Tibial artery (tissue), 4 donors: ENCODE measurements around the gene FGD4.

Source experiments
- DNase-seq, 2 donors: peaks; one replicate each; pipeline ENCODE4 v3.0.0-alpha.2; 2019
- H3K27ac ChIP-seq, 2 donors: fragments of 200-600 bp; sonication (generic) in 1 of 2; 1 replicate in 1 of 2; 2 replicates in 1 of 2; pipeline ENCODE4 v1.5.1; 2018 to 2019; ENCODE audit warnings: mild to moderate bottlenecking in 1 of 2
- H3K27me3 ChIP-seq, 2 donors: fragments of 200-600 bp; sonication (generic) in 1 of 2; one replicate each; pipeline versions ENCODE4 v1.5.1 to v1.6.0; 2016 to 2019
- H3K36me3 ChIP-seq, 3 donors: fragments of 200-600 bp; sonication (generic) in 2 of 3; one replicate each; pipeline ENCODE4 v1.5.1; 2016 to 2019; ENCODE audit warnings: mild to moderate bottlenecking in 2 of 3
- H3K4me1 ChIP-seq, 4 donors: fragments of 200-600 bp; sonication (generic) in 2 of 4; 1 replicate in 3 of 4; 2 replicates in 1 of 4; pipeline ENCODE4 v1.5.1; 2016 to 2019
- H3K4me3 ChIP-seq, 2 donors: fragments of 200-600 bp; sonication (generic) in 1 of 2; 1 replicate in 1 of 2; 2 replicates in 1 of 2; pipeline ENCODE4 v1.5.1; 2018 to 2019; ENCODE audit warnings: mild to moderate bottlenecking in 2 of 2
- H3K9me3 ChIP-seq, 3 donors: fragments of 200-600 bp; sonication (generic) in 1 of 3; one replicate each; pipeline ENCODE4 v1.5.1; 2016 to 2019
- CTCF ChIP-seq, 2 experiments: fragments of 200-600 bp in 1 of 2; fragments of 450-650 bp in 1 of 2; IDR thresholded peaks; one replicate each; pipeline ENCODE4 v1.5.1; 2017 to 2019; ENCODE audit warnings: antibody characterized with exemption in 2 of 2, mild to moderate bottlenecking in 1 of 2, moderate library complexity in 1 of 2
- intact Hi-C: fragments of 100-400 bp; cut with DNase I; formaldehyde crosslinking; loops from one replicate; pipeline ENCODE4 v1.15.0; 2023; ENCODE audit warnings: low total_unique reads

The FGD4 gene

GRCh38 chr12:32475724-32476123, 76.4 kb downstream of the FGD4 start:
- TF ChIP-seq CTCF (IDR thresholded peaks at IDR 0.05): no peak
- Histone ChIP-seq H3K36me3 (no peaks in the 10 kb centered on the region), H3K27me3 (no peaks in the 10 kb centered on the region), H3K27ac (no peak overlapping the region), H3K4me1 (no peaks in the 10 kb centered on the region), H3K4me3 (no peak overlapping the region), H3K9me3 (no peaks in the 10 kb centered on the region)
- intact Hi-C loops: no loop called here
- DNase-seq: no peak

DNA sequence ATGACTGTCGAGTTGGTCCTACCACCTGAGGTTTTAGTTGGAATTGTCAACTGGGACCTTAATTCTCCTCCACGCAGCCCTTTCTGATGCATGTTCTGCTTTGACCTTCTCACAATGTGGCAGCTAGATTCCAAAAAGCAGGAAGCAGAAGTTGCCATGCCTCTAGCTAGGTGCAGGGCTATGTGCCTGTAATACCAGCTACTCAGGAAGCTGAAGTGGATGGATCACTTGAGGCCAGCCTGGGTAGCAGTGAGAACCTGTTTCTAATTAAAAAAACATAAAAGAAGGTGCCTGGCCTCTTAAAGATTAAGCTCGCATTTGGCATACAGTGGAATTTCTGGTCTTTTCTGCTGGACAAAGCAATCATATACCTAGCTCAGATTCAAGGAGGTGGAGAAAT, 77.1 kb downstream of the FGD4 start:
- Histone ChIP-seq H3K4me3 (no peak overlapping the region), H3K9me3 (no peaks in the 10 kb centered on the region), H3K36me3 (no peaks in the 10 kb centered on the region), H3K4me1 (no peaks in the 10 kb centered on the region), H3K27me3 (no peaks in the 10 kb centered on the region), H3K27ac (no peak overlapping the region)
- intact Hi-C loops: no loop called here
- TF ChIP-seq CTCF (IDR thresholded peaks at IDR 0.05): no peak
- DNase-seq: no peak

- Histone ChIP-seq H3K27me3 (no peaks in the 10 kb centered on the region), H3K27ac (no peak overlapping the region), H3K4me3 (no peak overlapping the region), H3K36me3 (no peaks in the 10 kb centered on the region), H3K4me1 (no peaks in the 10 kb centered on the region), H3K9me3 (no peaks in the 10 kb centered on the region)
- no peak for DNase-seq
- intact Hi-C loops: no loop called here
- no peak for TF ChIP-seq CTCF (IDR thresholded peaks at IDR 0.05)
These were observed 78.4 kb downstream of the FGD4 start for GRCh38 chr12:32477714-32478113.

DNA sequence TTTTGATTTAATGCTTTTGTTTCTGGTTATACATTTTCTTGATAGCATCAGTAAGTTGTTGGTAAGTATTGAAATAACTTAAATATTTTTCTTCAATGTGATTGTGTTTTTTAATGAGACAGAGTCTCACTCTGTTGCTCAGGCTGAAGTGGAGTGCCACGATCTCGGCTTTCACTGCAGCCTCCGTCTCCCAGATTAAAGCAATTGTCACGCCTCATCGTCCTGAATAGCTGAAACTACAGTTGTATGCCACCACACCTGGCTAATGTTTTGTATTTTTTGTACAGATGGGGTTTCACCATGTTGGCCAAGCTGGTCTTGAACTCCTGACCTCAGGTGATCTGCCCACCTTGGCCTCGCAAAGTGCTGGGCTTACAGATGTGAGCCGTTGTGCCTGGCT, 78.8 kb downstream of the FGD4 start:
- Histone ChIP-seq H3K36me3 (no peaks in the 10 kb centered on the region), H3K4me3 (no peak overlapping the region), H3K9me3 (no peaks in the 10 kb centered on the region), H3K4me1 (no peaks in the 10 kb centered on the region), H3K27me3 (no peaks in the 10 kb centered on the region), H3K27ac (no peak overlapping the region)
- TF ChIP-seq CTCF (IDR thresholded peaks at IDR 0.05): no peak
- no peak for DNase-seq
- intact Hi-C loops: no loop called here

DNA sequence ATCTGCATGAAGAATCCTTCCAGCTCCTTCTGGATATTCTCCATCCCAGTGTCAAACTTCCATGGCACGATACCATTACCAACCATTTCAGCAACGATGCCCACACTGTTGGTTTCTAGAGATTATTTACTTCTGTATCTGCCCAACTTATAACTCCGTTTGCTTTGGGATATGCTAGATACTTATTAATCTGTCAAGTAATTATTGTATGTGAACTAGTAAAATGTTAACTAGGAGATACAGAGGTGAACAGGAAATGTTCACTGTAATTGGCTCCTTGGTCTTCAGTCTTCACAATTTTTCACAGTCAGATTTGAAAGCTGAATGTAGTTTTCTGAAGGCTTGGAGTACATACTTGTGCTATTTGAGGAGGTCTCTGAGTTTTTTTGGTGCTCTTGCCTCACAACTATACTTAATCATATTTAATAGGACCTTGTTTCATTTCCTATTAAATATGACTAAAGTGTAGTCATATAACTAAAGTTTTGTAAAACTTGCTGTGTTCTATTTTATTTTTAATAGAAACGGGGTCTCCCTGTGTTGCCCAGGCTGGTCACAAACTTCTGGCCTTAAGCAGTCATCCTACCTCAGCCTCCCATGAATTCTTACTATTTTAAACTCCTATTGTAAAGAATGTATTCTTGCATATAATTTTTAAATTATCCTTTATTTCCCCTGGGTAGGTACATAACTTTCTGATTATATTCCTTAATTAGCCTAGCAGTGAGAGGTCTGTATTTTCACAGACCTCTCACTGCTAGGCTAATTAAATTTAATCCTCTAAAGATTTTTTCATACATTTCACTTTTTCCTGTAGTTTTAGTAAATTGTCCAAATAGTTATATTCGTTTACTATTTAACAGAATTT, 79.7 kb downstream of the FGD4 start:
- intact Hi-C loops: no loop called here
- Histone ChIP-seq H3K9me3 (no peaks in the 10 kb centered on the region), H3K4me3 (no peak overlapping the region), H3K27me3 (no peaks in the 10 kb centered on the region), H3K4me1 (no peaks in the 10 kb centered on the region), H3K36me3 (no peaks in the 10 kb centered on the region), H3K27ac (no peak overlapping the region)
- TF ChIP-seq CTCF (IDR thresholded peaks at IDR 0.05): no peak
- DNase-seq: no peak
